ENCODE measurements around the gene WDR64.
A peak's percentile ranks its signal among the peaks of the same experiment; 100 is the strongest.

Gene WDR64

GRCh38 chr1:241652012-241652411, at the start of gene WDR64:
TSS of gene WDR64 (plus strand) at chr1:241652281. CDS start at chr1:241652485, 204 bp downstream.
- DNase-seq (ENCODE audit: extremely low spot score, insufficient read length, low read depth) (no peak), FAIRE-seq (no peak)

GRCh38 chr1:241603731-241604245, 48.3 kb upstream of the WDR64 start:
- no peak for FAIRE-seq
- no peak for DNase-seq (ENCODE audit: extremely low spot score, insufficient read length, low read depth)

GRCh38 chr1:241605146-241605805, 46.8 kb upstream of the WDR64 start:
- FAIRE-seq (no peak), DNase-seq (ENCODE audit: extremely low spot score, insufficient read length, low read depth) (no peak)

- FAIRE-seq (no peak), DNase-seq (ENCODE audit: extremely low spot score, insufficient read length, low read depth) (no peak)
Observed at GRCh38 chr1:241606544-241606943, 45.5 kb upstream of the WDR64 start.

- no peak for DNase-seq (ENCODE audit: extremely low spot score, insufficient read length, low read depth)
- FAIRE-seq, result no peak
Observed at GRCh38 chr1:241607497-241607896, 44.6 kb upstream of the WDR64 start.

- FAIRE-seq (no peak), DNase-seq (ENCODE audit: extremely low spot score, insufficient read length, low read depth) (no peak)
Observed at GRCh38 chr1:241608379-241609033, 43.6 kb upstream of the WDR64 start.

GRCh38 chr1:241610056-241610815, 41.8 kb upstream of the WDR64 start:
- FAIRE-seq (no peak), DNase-seq (ENCODE audit: extremely low spot score, insufficient read length, low read depth) (no peak)

GRCh38 chr1:241611063-241611462, 41.0 kb upstream of the WDR64 start:
- DNase-seq (ENCODE audit: extremely low spot score, insufficient read length, low read depth) (peak; percentile 30), FAIRE-seq (peak; percentile 83)

- DNase-seq (ENCODE audit: extremely low spot score, insufficient read length, low read depth), result no peak
- FAIRE-seq, result no peak
Observed at GRCh38 chr1:241611736-241612135, 40.3 kb upstream of the WDR64 start.

- FAIRE-seq (no peak), DNase-seq (ENCODE audit: extremely low spot score, insufficient read length, low read depth) (no peak)
Observed at GRCh38 chr1:241612533-241613477, 39.3 kb upstream of the WDR64 start.

- DNase-seq (ENCODE audit: extremely low spot score, insufficient read length, low read depth), result no peak
Observed at GRCh38 chr1:241614144-241614543, 37.9 kb upstream of the WDR64 start.

GRCh38 chr1:241614572-241614971, 37.5 kb upstream of the WDR64 start:
- FAIRE-seq (no peak), DNase-seq (ENCODE audit: extremely low spot score, insufficient read length, low read depth) (no peak)

More at GRCh38 chr1:241614144-241614543, 37.9 kb upstream of the WDR64 start:
- no peak for FAIRE-seq

- DNase-seq (ENCODE audit: extremely low spot score, insufficient read length, low read depth), result no peak
- no peak for FAIRE-seq
Observed at GRCh38 chr1:241615043-241615974, 36.8 kb upstream of the WDR64 start.

- no peak for DNase-seq (ENCODE audit: extremely low spot score, insufficient read length, low read depth)
- no peak for FAIRE-seq
Observed at GRCh38 chr1:241617426-241617825, 34.7 kb upstream of the WDR64 start.

GRCh38 chr1:241622669-241623068, 29.4 kb upstream of the WDR64 start:
- no peak for FAIRE-seq

GRCh38 chr1:241624935-241625334, 27.1 kb upstream of the WDR64 start:
- DNase-seq (ENCODE audit: extremely low spot score, insufficient read length, low read depth), result no peak
- FAIRE-seq, result no peak

More at GRCh38 chr1:241622669-241623068, 29.4 kb upstream of the WDR64 start:
- DNase-seq (ENCODE audit: extremely low spot score, insufficient read length, low read depth), result no peak

- FAIRE-seq, result peak; percentile 65
- DNase-seq (ENCODE audit: extremely low spot score, insufficient read length, low read depth), result no peak
Observed at GRCh38 chr1:241627453-241628259, 24.4 kb upstream of the WDR64 start.

GRCh38 chr1:241630005-241630404, 22.1 kb upstream of the WDR64 start:
- no peak for FAIRE-seq
- DNase-seq (ENCODE audit: extremely low spot score, insufficient read length, low read depth), result no peak
